ENCODE results near the gene WWC2.

WWC2 gene

DNA sequence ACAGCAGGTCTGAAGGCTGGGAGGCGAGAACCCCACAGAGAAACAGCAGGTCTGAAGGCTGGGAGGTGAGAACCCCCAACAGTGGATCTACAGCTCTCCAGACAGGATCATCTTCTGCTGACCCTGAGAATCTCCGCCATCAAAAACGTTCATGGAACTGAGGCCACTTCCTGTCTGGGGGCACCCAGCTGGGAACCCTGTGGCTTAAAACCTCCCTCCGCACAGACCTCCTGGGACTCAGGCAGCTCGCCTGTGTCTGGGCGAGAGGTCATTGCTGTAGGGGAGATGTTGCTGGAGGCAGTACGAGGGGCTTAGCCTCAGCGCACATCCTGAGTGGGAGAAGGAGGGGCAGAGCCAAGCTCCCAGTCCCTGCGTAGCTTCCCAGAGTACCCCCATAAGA is 238.3 kb downstream of the WWC2 start (continued):
- TF ChIP-seq, protein P1, sequence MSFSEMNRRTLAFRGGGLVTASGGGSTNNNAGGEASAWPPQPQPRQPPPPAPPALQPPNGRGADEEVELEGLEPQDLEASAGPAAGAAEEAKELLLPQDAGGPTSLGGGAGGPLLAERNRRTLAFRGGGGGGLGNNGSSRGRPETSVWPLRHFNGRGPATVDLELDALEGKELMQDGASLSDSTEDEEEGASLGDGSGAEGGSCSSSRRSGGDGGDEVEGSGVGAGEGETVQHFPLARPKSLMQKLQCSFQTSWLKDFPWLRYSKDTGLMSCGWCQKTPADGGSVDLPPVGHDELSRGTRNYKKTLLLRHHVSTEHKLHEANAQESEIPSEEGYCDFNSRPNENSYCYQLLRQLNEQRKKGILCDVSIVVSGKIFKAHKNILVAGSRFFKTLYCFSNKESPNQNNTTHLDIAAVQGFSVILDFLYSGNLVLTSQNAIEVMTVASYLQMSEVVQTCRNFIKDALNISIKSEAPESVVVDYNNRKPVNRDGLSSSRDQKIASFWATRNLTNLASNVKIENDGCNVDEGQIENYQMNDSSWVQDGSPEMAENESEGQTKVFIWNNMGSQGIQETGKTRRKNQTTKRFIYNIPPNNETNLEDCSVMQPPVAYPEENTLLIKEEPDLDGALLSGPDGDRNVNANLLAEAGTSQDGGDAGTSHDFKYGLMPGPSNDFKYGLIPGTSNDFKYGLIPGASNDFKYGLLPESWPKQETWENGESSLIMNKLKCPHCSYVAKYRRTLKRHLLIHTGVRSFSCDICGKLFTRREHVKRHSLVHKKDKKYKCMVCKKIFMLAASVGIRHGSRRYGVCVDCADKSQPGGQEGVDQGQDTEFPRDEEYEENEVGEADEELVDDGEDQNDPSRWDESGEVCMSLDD (tag by site-specific recombination; IDR thresholded peaks at IDR 0.05) = no peak

DNA sequence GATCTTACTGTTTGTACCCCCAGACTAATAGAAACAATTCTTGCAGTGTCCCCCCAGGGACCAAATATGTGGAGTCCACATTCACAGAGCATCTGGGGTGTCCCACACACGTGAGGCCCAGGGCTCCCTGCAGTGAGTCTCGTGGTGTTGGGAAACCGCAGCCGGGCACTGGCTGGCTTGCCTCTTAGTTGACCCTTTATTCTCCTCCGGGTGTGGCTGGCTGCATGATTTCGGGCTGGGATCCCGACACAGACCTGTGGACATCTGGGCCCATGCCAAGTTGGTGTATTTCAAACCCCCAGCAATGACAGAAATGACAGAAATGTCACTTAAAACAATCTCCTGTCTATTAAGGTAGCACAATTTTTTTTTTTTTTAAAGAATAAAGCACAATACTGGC is 238.8 kb downstream of the WWC2 start:
- TF ChIP-seq TRIM28 (IDR thresholded peaks at IDR 0.05; ENCODE audit: borderline replicate concordance, low read length) = no peak
- TF ChIP-seq, protein P2, sequence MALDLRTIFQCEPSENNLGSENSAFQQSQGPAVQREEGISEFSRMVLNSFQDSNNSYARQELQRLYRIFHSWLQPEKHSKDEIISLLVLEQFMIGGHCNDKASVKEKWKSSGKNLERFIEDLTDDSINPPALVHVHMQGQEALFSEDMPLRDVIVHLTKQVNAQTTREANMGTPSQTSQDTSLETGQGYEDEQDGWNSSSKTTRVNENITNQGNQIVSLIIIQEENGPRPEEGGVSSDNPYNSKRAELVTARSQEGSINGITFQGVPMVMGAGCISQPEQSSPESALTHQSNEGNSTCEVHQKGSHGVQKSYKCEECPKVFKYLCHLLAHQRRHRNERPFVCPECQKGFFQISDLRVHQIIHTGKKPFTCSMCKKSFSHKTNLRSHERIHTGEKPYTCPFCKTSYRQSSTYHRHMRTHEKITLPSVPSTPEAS (tag by site-specific recombination; IDR thresholded peaks at IDR 0.05) = no peak
- no peak for TF ChIP-seq ZNF266 (tag by site-specific recombination; IDR thresholded peaks at IDR 0.05; ENCODE audit: low read depth)
- no peak for TF ChIP-seq ZNF121 (tag by site-specific recombination; IDR thresholded peaks at IDR 0.05)
- TF ChIP-seq, protein P3, sequence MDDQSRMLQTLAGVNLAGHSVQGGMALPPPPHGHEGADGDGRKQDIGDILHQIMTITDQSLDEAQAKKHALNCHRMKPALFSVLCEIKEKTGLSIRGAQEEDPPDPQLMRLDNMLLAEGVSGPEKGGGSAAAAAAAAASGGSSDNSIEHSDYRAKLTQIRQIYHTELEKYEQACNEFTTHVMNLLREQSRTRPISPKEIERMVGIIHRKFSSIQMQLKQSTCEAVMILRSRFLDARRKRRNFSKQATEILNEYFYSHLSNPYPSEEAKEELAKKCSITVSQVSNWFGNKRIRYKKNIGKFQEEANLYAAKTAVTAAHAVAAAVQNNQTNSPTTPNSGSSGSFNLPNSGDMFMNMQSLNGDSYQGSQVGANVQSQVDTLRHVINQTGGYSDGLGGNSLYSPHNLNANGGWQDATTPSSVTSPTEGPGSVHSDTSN (CRISPR knock-in tag; IDR thresholded peaks at IDR 0.05) = no peak
- TF ChIP-seq, protein P4, sequence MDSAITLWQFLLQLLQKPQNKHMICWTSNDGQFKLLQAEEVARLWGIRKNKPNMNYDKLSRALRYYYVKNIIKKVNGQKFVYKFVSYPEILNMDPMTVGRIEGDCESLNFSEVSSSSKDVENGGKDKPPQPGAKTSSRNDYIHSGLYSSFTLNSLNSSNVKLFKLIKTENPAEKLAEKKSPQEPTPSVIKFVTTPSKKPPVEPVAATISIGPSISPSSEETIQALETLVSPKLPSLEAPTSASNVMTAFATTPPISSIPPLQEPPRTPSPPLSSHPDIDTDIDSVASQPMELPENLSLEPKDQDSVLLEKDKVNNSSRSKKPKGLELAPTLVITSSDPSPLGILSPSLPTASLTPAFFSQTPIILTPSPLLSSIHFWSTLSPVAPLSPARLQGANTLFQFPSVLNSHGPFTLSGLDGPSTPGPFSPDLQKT (IDR thresholded peaks at IDR 0.05; ENCODE audit: borderline replicate concordance, low read depth, low read length) = no peak
- TF ChIP-seq, protein P5, sequence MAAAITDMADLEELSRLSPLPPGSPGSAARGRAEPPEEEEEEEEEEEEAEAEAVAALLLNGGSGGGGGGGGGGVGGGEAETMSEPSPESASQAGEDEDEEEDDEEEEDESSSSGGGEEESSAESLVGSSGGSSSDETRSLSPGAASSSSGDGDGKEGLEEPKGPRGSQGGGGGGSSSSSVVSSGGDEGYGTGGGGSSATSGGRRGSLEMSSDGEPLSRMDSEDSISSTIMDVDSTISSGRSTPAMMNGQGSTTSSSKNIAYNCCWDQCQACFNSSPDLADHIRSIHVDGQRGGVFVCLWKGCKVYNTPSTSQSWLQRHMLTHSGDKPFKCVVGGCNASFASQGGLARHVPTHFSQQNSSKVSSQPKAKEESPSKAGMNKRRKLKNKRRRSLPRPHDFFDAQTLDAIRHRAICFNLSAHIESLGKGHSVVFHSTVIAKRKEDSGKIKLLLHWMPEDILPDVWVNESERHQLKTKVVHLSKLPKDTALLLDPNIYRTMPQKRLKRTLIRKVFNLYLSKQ (tag by site-specific recombination; IDR thresholded peaks at IDR 0.05; ENCODE audit: borderline replicate concordance) = no peak
- TF ChIP-seq ZFP37 (tag by site-specific recombination; IDR thresholded peaks at IDR 0.05) = no peak
- TF ChIP-seq ZNF292 (tag by site-specific recombination; IDR thresholded peaks at IDR 0.05; ENCODE audit: borderline replicate concordance, low read depth) = no peak
- TF ChIP-seq ZNF660 (tag by site-specific recombination; IDR thresholded peaks at IDR 0.05) = no peak
- TF ChIP-seq EGR2 (tag by site-specific recombination; IDR thresholded peaks at IDR 0.05; ENCODE audit: low read depth) = no peak
- ChIA-PET POLR2A (no interaction called here), CTCF (no interaction called here)
- Histone ChIP-seq H3K27ac (ENCODE audit: extremely low read depth, low read depth, low read length) (no peak overlapping the region), H3K36me3 (ENCODE audit: control insufficient read depth in 2 of 2, insufficient read depth in 1 of 2, low read length in 2 of 2) (no peaks in the 10 kb centered on the region), H3K9me3 (ENCODE audit: control insufficient read depth, insufficient read depth, low read depth, low read length) (no peaks in the 10 kb centered on the region), H3K4me1 (ENCODE audit: control insufficient read depth, insufficient read depth, low read length) (no peaks in the 10 kb centered on the region; the same call in 1 of the 2 replicates), H3K4me3 (ENCODE audit: low read depth, low read length) (no peak overlapping the region)

DNA sequence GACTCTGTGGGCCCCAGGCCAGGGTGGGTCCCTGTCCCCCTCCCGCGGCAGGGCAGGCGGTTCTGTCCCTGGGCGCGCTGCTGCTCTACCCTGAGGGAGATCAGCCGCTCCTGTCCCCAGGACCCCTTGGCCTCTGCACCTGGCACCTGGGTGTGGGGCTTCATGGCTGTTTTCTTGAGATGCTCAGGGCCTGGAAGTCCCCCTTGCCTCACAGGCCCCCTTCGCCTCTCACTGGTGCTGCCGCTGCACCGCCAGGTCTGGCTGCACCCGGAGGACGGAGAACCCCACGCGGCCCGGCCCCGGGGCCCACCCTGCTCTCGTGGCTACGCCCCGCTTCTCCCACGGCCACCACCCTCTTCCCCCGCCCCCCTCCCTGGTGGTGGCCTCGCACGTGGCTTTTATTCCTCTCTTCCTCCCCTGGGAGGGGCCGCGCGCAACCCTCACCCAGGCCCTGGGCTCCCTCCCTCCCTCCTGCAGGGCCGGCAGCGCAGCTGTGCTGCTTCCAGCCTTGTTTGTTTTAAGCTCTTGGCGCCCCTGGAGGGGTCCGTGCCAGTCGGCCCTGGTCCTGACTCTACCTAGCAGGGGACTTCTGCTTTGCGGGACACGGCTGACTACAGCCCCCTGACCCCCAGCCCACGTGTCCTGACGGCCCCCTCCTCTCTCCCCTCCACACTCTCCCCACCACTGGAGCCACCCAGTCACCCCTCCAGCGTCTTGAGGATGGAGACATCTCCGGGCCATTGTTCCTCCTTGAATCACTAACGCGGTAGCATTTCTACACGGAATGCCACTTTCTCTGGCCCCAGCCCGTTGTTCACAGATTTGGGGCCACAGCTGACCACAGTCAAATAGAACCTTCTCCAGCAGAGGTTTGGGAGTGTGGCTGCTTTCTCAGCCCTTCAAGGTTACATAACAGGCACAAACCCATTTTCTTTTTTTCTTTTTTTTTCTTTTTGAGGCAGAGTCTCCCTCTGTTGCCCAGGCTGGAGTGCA is 243.8 kb downstream of the WWC2 start:
- Histone ChIP-seq H3K27ac (ENCODE audit: extremely low read depth, low read depth, low read length) (no peak overlapping the region), H3K36me3 (ENCODE audit: control insufficient read depth in 2 of 2, insufficient read depth in 1 of 2, low read length in 2 of 2) (no peaks in the 10 kb centered on the region), H3K9me3 (ENCODE audit: control insufficient read depth, insufficient read depth, low read depth, low read length) (no peaks in the 10 kb centered on the region), H3K4me1 (ENCODE audit: control insufficient read depth, insufficient read depth, low read length) (no peaks in the 10 kb centered on the region), H3K4me3 (ENCODE audit: low read depth, low read length) (no peak overlapping the region)
- ChIA-PET CTCF (interaction anchor here (0.5 kb wide), 1 partner anchor 101 kb away, joined by 3 read pairs; no protein-coding TSS in a partner anchor), POLR2A (no interaction called here)
- TF ChIP-seq, protein P6, sequence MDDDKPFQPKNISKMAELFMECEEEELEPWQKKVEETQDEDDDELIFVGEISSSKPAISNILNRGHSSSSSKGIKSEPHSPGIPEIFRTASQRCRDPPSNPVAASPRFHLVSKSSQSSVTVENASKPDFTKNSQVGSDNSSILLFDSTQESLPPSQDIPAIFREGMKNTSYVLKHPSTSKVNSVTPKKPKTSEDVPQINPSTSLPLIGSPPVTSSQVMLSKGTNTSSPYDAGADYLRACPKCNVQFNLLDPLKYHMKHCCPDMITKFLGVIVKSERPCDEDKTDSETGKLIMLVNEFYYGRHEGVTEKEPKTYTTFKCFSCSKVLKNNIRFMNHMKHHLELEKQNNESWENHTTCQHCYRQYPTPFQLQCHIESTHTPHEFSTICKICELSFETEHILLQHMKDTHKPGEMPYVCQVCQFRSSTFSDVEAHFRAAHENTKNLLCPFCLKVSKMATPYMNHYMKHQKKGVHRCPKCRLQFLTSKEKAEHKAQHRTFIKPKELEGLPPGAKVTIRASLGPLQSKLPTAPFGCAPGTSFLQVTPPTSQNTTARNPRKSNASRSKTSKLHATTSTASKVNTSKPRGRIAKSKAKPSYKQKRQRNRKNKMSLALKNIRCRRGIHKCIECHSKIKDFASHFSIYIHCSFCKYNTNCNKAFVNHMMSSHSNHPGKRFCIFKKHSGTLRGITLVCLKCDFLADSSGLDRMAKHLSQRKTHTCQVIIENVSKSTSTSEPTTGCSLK (tag by site-specific recombination; IDR thresholded peaks at IDR 0.05) = no peak
- TF ChIP-seq ZNF223 (tag by site-specific recombination; IDR thresholded peaks at IDR 0.05) (no peak), ZNF10 (tag by site-specific recombination; IDR thresholded peaks at IDR 0.05) (no peak), ZNF423 (tag by site-specific recombination; IDR thresholded peaks at IDR 0.05) (no peak), ZNF114 (tag by site-specific recombination; IDR thresholded peaks at IDR 0.05) (no peak), ZNF521 (tag by site-specific recombination; IDR thresholded peaks at IDR 0.05) (no peak), ZSCAN16 (tag by site-specific recombination; IDR thresholded peaks at IDR 0.05) (no peak), ZNF792 (tag by site-specific recombination; IDR thresholded peaks at IDR 0.05) (no peak)
- TF ChIP-seq, protein P7, sequence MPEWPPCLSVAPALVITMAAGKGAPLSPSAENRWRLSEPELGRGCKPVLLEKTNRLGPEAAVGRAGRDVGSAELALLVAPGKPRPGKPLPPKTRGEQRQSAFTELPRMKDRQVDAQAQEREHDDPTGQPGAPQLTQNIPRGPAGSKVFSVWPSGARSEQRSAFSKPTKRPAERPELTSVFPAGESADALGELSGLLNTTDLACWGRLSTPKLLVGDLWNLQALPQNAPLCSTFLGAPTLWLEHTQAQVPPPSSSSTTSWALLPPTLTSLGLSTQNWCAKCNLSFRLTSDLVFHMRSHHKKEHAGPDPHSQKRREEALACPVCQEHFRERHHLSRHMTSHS (tag by site-specific recombination; IDR thresholded peaks at IDR 0.05) = no peak
